PC-9 (cell line): Measurements from ENCODE around the gene FBXW7. TPM values are rescaled to one million over a fixed set of nuclear protein-coding genes. Genes with fewer than 3 reads are reported as not detected.

Experiments used
- BruUV-seq: library from RNA; stranded (reverse); fragments of 400-500 nt; replicated peaks from 2 replicates; lab custom pipeline; 2021; lab: Mats Ljungman, UMichigan
- CTCF ChIA-PET: fragments of 300-600 bp; sonication (Branson Sonifier 250); formaldehyde crosslinking; loops from one replicate; lab custom pipeline; 2022; ENCODE audit warnings: antibody characterized with exemption; lab: Charles Lee
- POLR2A ChIA-PET: fragments of 300-600 bp; sonication (Branson Sonifier 250); formaldehyde crosslinking; loops from one replicate; lab custom pipeline; 2022; ENCODE audit warnings: antibody characterized with exemption; ENCODE audit not compliant: unreplicated experiment; lab: Charles Lee
- DNase-seq, 2 experiments: peaks; one replicate each; pipeline versions ENCODE4 v3.0.0 to v3.0.0-alpha.2; 2015 to 2022; ENCODE audit warnings: mixed read lengths in 1 of 2
- H2AFZ ChIP-seq: fragments of 200-600 bp; sonication (generic); 2 replicates; pipeline ENCODE4 v1.8.1; 2017; ENCODE audit warnings: antibody characterized with exemption
- H3F3A ChIP-seq: fragments of 200-600 bp; sonication (generic); 2 replicates; pipeline ENCODE4 v1.8.1; 2017; ENCODE audit warnings: antibody characterized with exemption, mild to moderate bottlenecking, low read depth; ENCODE audit not compliant: insufficient read depth
- H3K27ac ChIP-seq: fragments of 200-600 bp; sonication (generic); 2 replicates; pipeline ENCODE4 v1.6.1; 2016; ENCODE audit warnings: mixed run types
- H3K27me3 ChIP-seq: fragments of 200-600 bp; sonication (generic); 2 replicates; pipeline ENCODE4 v1.6.1; 2016; ENCODE audit warnings: low read depth, mixed run types; ENCODE audit not compliant: insufficient read depth
- H3K36me3 ChIP-seq: fragments of 200-600 bp; sonication (generic); 2 replicates; pipeline ENCODE4 v1.6.1; 2016; ENCODE audit warnings: low read depth, mixed run types
- H3K4me1 ChIP-seq: fragments of 200-600 bp; sonication (generic); replicated peaks from 2 replicates; pipeline ENCODE4 v1.6.1; 2016; ENCODE audit warnings: mixed run types; ENCODE audit not compliant: insufficient read depth
- H3K4me2 ChIP-seq: fragments of 200-600 bp; sonication (generic); 2 replicates; pipeline ENCODE4 v1.6.1; 2017; ENCODE audit warnings: mixed run types
- H3K4me3 ChIP-seq: fragments of 200-600 bp; sonication (generic); 2 replicates; pipeline ENCODE4 v1.6.1; 2016; ENCODE audit warnings: mixed run types
- H3K79me2 ChIP-seq: fragments of 200-600 bp; sonication (generic); 2 replicates; pipeline ENCODE4 v1.6.1; 2017; ENCODE audit warnings: low read depth, mixed run types
- H3K9me2 ChIP-seq: fragments of 200-600 bp; sonication (generic); 2 replicates; pipeline ENCODE4 v1.8.1; 2017; ENCODE audit warnings: mild to moderate bottlenecking; ENCODE audit not compliant: insufficient read depth
- H3K9me3 ChIP-seq: fragments of 200-600 bp; sonication (generic); 2 replicates; pipeline ENCODE4 v1.8.1; 2016; ENCODE audit warnings: low read depth; ENCODE audit not compliant: insufficient read depth
- H4K20me1 ChIP-seq: fragments of 200-600 bp; sonication (generic); 2 replicates; pipeline ENCODE4 v1.8.1; 2017; ENCODE audit not compliant: insufficient read depth
- EZH2 ChIP-seq: fragments of 200-600 bp; sonication (generic); IDR thresholded peaks from 2 replicates; pipeline ENCODE4 v1.8.0; 2017; ENCODE audit warnings: antibody characterized with exemption, low read depth
- intact Hi-C: fragments of 100-400 bp; cut with micrococcal nuclease; formaldehyde crosslinking; loops from one replicate; pipeline ENCODE4 v1.10.0; 2022; ENCODE audit not compliant: unreplicated experiment
- total RNA-seq: library from RNA; stranded (reverse); gene quantifications from 2 replicates; pipeline ENCODE4 v1.2.3, GENCODE V29; 2021
- TF ChIP-seq, protein P1 (sequence below): fragments of 200-600 bp; sonication (generic); conservative IDR thresholded peaks from 2 replicates; pipeline ENCODE4 v1.6.1; 2017; ENCODE audit warnings: mixed run types, antibody characterized with exemption, mild to moderate bottlenecking, moderate library complexity

The FBXW7 gene
- total RNA-seq, 1 experiment from 2014 or later, result 30.2 TPM

DNA sequence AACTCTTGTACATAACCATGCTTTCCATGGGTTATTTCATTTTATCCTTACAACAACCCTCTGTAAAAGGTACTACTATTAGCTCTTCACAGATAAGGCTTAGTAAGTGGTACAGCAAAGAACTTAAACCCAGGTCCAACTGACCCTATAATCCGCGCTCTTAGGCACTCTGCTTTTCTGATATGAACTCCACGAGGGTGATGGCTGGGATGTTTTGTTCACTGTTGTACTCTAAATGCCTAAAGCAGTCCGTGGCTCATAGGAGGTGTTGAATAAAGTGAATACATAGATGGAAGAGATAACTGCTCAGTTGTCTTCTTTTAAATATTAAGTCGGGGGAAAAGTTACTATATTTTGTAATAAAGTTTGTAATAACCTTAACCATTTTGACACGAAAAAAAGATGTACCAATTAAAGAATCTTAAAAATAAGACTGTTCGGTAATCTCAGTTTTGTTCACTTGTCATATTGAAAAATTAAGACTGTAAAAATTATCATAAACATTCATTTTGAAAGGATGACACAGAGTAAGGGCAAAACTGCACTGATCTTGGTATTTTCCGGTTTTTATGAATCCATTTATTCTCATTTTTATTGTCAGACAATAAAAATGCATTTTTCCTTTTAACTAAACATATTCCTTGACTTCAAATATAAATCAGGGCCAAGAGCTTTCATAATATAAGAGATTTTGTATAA lies 166.5 kb downstream of the FBXW7 start:
- Histone ChIP-seq H4K20me1 (peaks cover 11% of the 10 kb centered on the region; the same call in 1 of the 2 replicates), H3F3A (no peaks in the 10 kb centered on the region), H3K4me2 (no peak overlapping the region), H2AFZ (no peak overlapping the region), H3K27ac (no peak overlapping the region), H3K4me1 (no peaks in the 10 kb centered on the region), H3K4me3 (no peak overlapping the region), H3K79me2 (no peaks in the 10 kb centered on the region), H3K36me3 (no peaks in the 10 kb centered on the region), H3K27me3 (no peaks in the 10 kb centered on the region), H3K9me2 (no peaks in the 10 kb centered on the region), H3K9me3 (no peaks in the 10 kb centered on the region)
- TF ChIP-seq, protein P1, sequence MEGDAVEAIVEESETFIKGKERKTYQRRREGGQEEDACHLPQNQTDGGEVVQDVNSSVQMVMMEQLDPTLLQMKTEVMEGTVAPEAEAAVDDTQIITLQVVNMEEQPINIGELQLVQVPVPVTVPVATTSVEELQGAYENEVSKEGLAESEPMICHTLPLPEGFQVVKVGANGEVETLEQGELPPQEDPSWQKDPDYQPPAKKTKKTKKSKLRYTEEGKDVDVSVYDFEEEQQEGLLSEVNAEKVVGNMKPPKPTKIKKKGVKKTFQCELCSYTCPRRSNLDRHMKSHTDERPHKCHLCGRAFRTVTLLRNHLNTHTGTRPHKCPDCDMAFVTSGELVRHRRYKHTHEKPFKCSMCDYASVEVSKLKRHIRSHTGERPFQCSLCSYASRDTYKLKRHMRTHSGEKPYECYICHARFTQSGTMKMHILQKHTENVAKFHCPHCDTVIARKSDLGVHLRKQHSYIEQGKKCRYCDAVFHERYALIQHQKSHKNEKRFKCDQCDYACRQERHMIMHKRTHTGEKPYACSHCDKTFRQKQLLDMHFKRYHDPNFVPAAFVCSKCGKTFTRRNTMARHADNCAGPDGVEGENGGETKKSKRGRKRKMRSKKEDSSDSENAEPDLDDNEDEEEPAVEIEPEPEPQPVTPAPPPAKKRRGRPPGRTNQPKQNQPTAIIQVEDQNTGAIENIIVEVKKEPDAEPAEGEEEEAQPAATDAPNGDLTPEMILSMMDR, result no peak
- no peak for TF ChIP-seq EZH2
- ChIA-PET CTCF (no interaction called here), POLR2A (no interaction called here)
- no TSS peak for BruUV-seq
- no peak for DNase-seq
- intact Hi-C loops, result no loop called here

DNA sequence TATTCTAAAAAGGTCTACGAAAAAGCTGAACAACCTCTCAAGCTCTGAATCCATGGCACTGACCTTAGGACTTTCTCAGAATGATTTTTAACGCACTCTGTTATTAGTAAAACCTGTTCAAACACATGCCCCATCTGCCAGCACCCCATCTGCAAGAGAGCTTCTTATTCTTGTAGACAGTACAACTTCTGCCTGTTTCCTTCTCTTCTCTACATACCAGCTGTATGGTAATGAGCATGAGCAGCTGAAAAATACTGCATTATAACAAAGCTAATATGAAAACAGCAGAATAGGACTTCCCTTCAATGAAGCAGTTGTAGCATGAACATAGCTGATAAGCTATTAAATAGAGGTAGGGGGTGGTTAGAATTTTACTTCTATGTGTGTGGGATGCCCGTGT lies 167.9 kb downstream of the FBXW7 start:
- BruUV-seq, result no TSS peak
- CTCF ChIA-PET, result no interaction called here

DNA sequence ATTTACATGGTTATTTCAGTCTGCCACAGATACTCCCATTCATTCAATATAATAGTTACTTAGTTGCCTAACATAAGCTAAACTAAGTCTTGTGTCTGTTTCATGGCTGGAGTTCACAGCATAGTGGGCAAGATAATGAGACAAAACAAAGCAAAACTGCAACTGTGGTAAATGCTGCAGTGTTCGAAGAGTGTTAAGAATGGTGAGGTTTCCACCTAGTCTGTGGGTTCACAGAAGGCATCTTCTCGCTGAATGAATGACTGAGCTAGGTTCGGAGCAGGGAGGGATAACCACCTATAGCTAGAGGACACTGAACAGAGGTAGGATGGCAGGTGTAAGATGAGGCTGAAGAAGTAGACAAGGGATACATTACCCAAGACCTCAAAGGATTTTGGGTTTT lies 171.0 kb downstream of the FBXW7 start:
- ChIA-PET CTCF (no interaction called here), POLR2A (interaction anchor here (0.5 kb wide), 1 partner anchor 45 kb away, joined by 4 read pairs; no protein-coding TSS in a partner anchor)

More for the DNA sequence above, 167.9 kb downstream of the FBXW7 start:
- Histone ChIP-seq H3K27me3 (no peaks in the 10 kb centered on the region), H3K4me1 (no peaks in the 10 kb centered on the region), H3K36me3 (no peaks in the 10 kb centered on the region), H3K9me2 (no peaks in the 10 kb centered on the region), H3F3A (no peaks in the 10 kb centered on the region), H3K79me2 (no peaks in the 10 kb centered on the region), H2AFZ (no peak overlapping the region), H4K20me1 (peaks cover 6% of the 10 kb centered on the region; the same call in 1 of the 2 replicates), H3K4me3 (no peak overlapping the region), H3K9me3 (no peaks in the 10 kb centered on the region), H3K4me2 (no peak overlapping the region), H3K27ac (no peak overlapping the region)
- no peak for TF ChIP-seq EZH2
- TF ChIP-seq, protein P1, result no peak
- no peak for DNase-seq
- POLR2A ChIA-PET, result no interaction called here
- intact Hi-C loops, result no loop called here

More for the DNA sequence above, 171.0 kb downstream of the FBXW7 start:
- TF ChIP-seq, protein P1, result no peak
- TF ChIP-seq EZH2, result no peak
- H3K4me1 ChIP-seq, result no peaks in the 10 kb centered on the region
- H3K9me2 ChIP-seq, result no peaks in the 10 kb centered on the region
- no TSS peak for BruUV-seq
- no peak overlapping the region for H3K4me2 ChIP-seq
- H3K9me3 ChIP-seq, result no peaks in the 10 kb centered on the region
- no peaks in the 10 kb centered on the region for H3K27me3 ChIP-seq
- DNase-seq, result no peak
- H3K36me3 ChIP-seq, result no peaks in the 10 kb centered on the region
- intact Hi-C loops, result no loop called here
- no peaks in the 10 kb centered on the region for H3F3A ChIP-seq
- no peak overlapping the region for H3K4me3 ChIP-seq
- peaks cover 5% of the 10 kb centered on the region; the same call in 1 of the 2 replicates for H4K20me1 ChIP-seq
- no peak overlapping the region for H3K27ac ChIP-seq
- no peak overlapping the region for H2AFZ ChIP-seq
- no peaks in the 10 kb centered on the region for H3K79me2 ChIP-seq
